K562 (cell line): ENCODE measurements around the gene PARD3B.

Experiments
- CREM ChIP-seq: IDR thresholded peaks from 2 replicates; pipeline ENCODE4 v1.6.1; 2014; ENCODE audit warnings: antibody characterized with exemption, low read depth
- CTCF ChIP-seq, 3 experiments: IDR thresholded peaks in 2 of 3; conservative IDR thresholded peaks in 1 of 3; 2 replicates each; pipeline ENCODE4 v1.5.1; 2011 to 2012; ENCODE audit warnings: low read length in 3 of 3, mild to moderate bottlenecking in 3 of 3, control low read depth in 2 of 3, improper control_type of control experiment in 1 of 3, inconsistent platforms in 1 of 3, low read depth in 1 of 3, mixed read lengths in 1 of 3, moderate library complexity in 1 of 3; ENCODE audit not compliant: insufficient read depth in 2 of 3
- YY1 ChIP-seq, 3 experiments: IDR thresholded peaks; 2 replicates each; pipeline ENCODE4 v1.6.1; 2011; ENCODE audit warnings: low read length in 2 of 3, mild to moderate bottlenecking in 2 of 3, moderate library complexity in 2 of 3, borderline replicate concordance in 1 of 3, control low read depth in 1 of 3, low read depth in 1 of 3; ENCODE audit not compliant: insufficient read depth in 3 of 3, insufficient replicate concordance in 2 of 3, control insufficient read depth in 1 of 3, insufficient read length in 1 of 3; ENCODE audit errors: extremely low read depth in 1 of 3
- ZFP36 ChIP-seq: fragments of 150-350 bp; IDR thresholded peaks from 2 replicates; pipeline ENCODE4 v1.6.1; 2018; ENCODE audit warnings: low read length, low read depth; ENCODE audit not compliant: partially characterized antibody
- ZKSCAN1 ChIP-seq: fragments of 150-350 bp; IDR thresholded peaks from 2 replicates; pipeline ENCODE4 v1.6.1; 2016; ENCODE audit warnings: low read depth, low read length
- ZSCAN29 ChIP-seq: fragments of 450-650 bp; IDR thresholded peaks from 2 replicates; pipeline ENCODE4 v1.6.1; 2017

- no peak for TF ChIP-seq ZSCAN29
- TF ChIP-seq ZKSCAN1 = no peak
- TF ChIP-seq YY1 (IDR thresholded peaks at IDR 0.05; ENCODE audit: borderline replicate concordance in 1 of 3, control insufficient read depth in 1 of 3, extremely low read depth in 1 of 3, insufficient read depth in 3 of 3, insufficient read length in 1 of 3, insufficient replicate concordance in 2 of 3, low read depth in 1 of 3, low read length in 2 of 3) = no peak
- TF ChIP-seq ZFP36 = no peak
- TF ChIP-seq CREM = no peak
- no peak for TF ChIP-seq CTCF (IDR thresholded peaks at IDR 0.05 in 2 of 3, conservative IDR thresholded peaks at IDR 0.05 in 1 of 3; ENCODE audit: insufficient read depth in 2 of 3, low read depth in 1 of 3, low read length in 3 of 3)
These were observed 822.2 kb downstream of the PARD3B start for GRCh38 chr2:205367331-205367935.
